ENCODE measurements around the gene LMO1.

GRCh38 chr11:8277691-8278090 lies 14.0 kb upstream of the LMO1 start:
- TF ChIP-seq REST (IDR thresholded peaks at IDR 0.05; ENCODE audit: insufficient read depth in 1 of 2, low read depth in 2 of 2, low read length in 2 of 2) (no peak), TAF1 (IDR thresholded peaks at IDR 0.05; ENCODE audit: borderline replicate concordance, insufficient read depth, low read length) (no peak), POLR2AphosphoS5 (IDR thresholded peaks at IDR 0.05; ENCODE audit: low read depth, low read length) (no peak), SIN3A (IDR thresholded peaks at IDR 0.05; ENCODE audit: borderline replicate concordance, insufficient read depth, low read length) (no peak)
